SU-DHL-6 (cell line): ENCODE data around the gene NRF1.

Source experiments
- CTCF ChIP-seq: fragments of 200-600 bp; sonication (generic); IDR thresholded peaks from one replicate; pipeline ENCODE4 v1.5.1; 2017; ENCODE audit warnings: antibody characterized with exemption, mild to moderate bottlenecking, low read length, moderate library complexity; ENCODE audit not compliant: insufficient read depth, poor library complexity, severe bottlenecking
- EZH2phosphoT487 ChIP-seq: fragments of 200-600 bp; sonication (generic), shearing (Covaris generic); conservative IDR thresholded peaks from 2 replicates; pipeline ENCODE4 v1.6.1; 2018; ENCODE audit warnings: mild to moderate bottlenecking, antibody characterized with exemption, low read length, moderate library complexity, mixed read lengths

DNA sequence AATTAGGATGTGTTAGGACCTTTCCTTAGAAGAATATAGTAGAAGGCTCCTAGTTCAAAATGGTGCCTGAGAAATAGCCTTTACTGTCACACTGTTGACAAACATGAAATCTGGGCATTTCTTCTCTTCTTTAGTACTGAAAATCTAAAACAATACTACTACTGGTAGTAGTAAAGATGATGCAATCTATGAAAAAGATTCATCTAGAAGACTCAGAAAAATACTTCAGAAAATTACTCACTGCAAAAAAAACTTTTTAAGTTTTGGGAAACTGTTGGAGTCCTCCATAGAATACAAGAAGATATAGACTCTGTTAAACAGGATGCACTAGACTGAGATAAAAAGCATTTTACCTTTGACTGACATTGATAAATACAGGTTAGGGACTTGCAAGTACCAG lies 67.1 kb downstream of the NRF1 start:
- TF ChIP-seq CTCF (no peak), EZH2phosphoT487 (no peak)
